HG03460 (cell line): ENCODE measurements around the gene RBP3.

Source experiments
- ATAC-seq: cut with Tn5 transposase; IDR thresholded peaks from one replicate; pipeline ENCODE4 v1.9.1; 2021; ENCODE audit not compliant: unreplicated experiment

Gene RBP3

GRCh38 chr10:47348138-47348651, at the start of gene RBP3:
Gene RBP3 (plus strand): TSS chr10:47348363. CDS start chr10:47348485, 122 bp downstream.
- ATAC-seq, result no peak

- no peak for ATAC-seq
Measured at GRCh38 chr10:47298715-47299114, 49.4 kb upstream of the RBP3 start.

- no peak for ATAC-seq
Measured at GRCh38 chr10:47299611-47300428, 48.3 kb upstream of the RBP3 start, which contains the start of gene GDF10. Gene GDF10 (plus strand): TSS chr10:47300197. CDS start chr10:47300652, 455 bp downstream.

GRCh38 chr10:47300429-47300931, 47.7 kb upstream of the RBP3 start:
- no peak for ATAC-seq

- no peak for ATAC-seq
Measured at GRCh38 chr10:47301833-47302232, 46.3 kb upstream of the RBP3 start.

GRCh38 chr10:47303105-47303504, 45.1 kb upstream of the RBP3 start:
- no peak for ATAC-seq

- no peak for ATAC-seq
Measured at GRCh38 chr10:47303866-47304265, 44.3 kb upstream of the RBP3 start.

GRCh38 chr10:47305566-47305965, 42.6 kb upstream of the RBP3 start:
- ATAC-seq, result no peak

- ATAC-seq, result no peak
Measured at GRCh38 chr10:47306387-47307210, 41.6 kb upstream of the RBP3 start.

GRCh38 chr10:47307381-47307780, 40.8 kb upstream of the RBP3 start:
- ATAC-seq, result no peak

- no peak for ATAC-seq
Measured at GRCh38 chr10:47308775-47309174, 39.4 kb upstream of the RBP3 start.

GRCh38 chr10:47309408-47310089, 38.6 kb upstream of the RBP3 start:
- ATAC-seq, result no peak

GRCh38 chr10:47310090-47310505, 38.1 kb upstream of the RBP3 start:
- ATAC-seq, result no peak

GRCh38 chr10:47311193-47311931, 36.8 kb upstream of the RBP3 start:
- ATAC-seq, result no peak

GRCh38 chr10:47311932-47312662, 36.1 kb upstream of the RBP3 start:
- peak; percentile 83 for ATAC-seq

GRCh38 chr10:47312663-47312995, 35.5 kb upstream of the RBP3 start:
- no peak for ATAC-seq

GRCh38 chr10:47314416-47314970, 33.7 kb upstream of the RBP3 start:
- ATAC-seq, result no peak

GRCh38 chr10:47315421-47315820, 32.7 kb upstream of the RBP3 start:
- no peak for ATAC-seq

GRCh38 chr10:47316131-47316530, 32.0 kb upstream of the RBP3 start:
- no peak for ATAC-seq
